ENCODE results near the gene C21orf58.
"Not testable (repeated sequence)": the region's sequence is repeated elsewhere in the genome, so short reads cannot be mapped to it uniquely, and the experiment has no call there.

Gene C21orf58

DNA sequence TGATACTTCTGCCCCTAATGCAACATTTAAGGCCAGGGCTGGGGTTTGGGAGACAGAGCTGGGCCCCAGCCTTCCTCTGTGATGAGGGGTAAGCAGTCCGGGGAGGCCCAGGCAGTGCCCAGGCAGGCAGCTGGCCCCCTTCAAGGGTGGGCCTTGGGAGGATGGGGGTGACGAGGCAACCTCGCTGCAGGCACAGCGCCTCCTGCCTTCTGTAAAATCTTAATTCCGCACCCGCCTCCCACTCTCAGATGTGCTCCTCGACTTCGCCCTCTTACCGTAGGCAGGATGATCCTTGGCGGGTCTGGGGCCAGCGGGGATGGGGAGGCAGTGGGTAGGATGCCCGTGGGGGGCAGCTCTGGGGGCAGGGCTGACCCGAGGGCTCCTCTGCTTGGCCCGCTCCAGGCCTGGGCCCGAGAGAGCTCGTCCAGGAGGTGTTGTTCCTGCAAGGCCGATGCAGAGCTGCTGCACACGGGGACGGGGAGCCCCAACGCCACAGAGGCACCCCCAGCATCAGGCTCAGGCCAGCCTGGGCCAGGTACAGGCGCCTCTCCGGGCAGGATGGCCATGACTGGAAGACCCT, 9.1 kb downstream of the C21orf58 start:
- DNase-seq (ENCODE audit: low spot score), result no peak
- TF ChIP-seq, protein P1, sequence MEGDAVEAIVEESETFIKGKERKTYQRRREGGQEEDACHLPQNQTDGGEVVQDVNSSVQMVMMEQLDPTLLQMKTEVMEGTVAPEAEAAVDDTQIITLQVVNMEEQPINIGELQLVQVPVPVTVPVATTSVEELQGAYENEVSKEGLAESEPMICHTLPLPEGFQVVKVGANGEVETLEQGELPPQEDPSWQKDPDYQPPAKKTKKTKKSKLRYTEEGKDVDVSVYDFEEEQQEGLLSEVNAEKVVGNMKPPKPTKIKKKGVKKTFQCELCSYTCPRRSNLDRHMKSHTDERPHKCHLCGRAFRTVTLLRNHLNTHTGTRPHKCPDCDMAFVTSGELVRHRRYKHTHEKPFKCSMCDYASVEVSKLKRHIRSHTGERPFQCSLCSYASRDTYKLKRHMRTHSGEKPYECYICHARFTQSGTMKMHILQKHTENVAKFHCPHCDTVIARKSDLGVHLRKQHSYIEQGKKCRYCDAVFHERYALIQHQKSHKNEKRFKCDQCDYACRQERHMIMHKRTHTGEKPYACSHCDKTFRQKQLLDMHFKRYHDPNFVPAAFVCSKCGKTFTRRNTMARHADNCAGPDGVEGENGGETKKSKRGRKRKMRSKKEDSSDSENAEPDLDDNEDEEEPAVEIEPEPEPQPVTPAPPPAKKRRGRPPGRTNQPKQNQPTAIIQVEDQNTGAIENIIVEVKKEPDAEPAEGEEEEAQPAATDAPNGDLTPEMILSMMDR (IDR thresholded peaks at IDR 0.05; ENCODE audit: extremely low read depth, missing control alignments), result no peak

- TF ChIP-seq, protein P1 (IDR thresholded peaks at IDR 0.05; ENCODE audit: extremely low read depth, missing control alignments), result no peak
- DNase-seq (ENCODE audit: low spot score), result no peak
Observed at GRCh38 chr21:46312949-46313348, 10.7 kb downstream of the C21orf58 start.

- DNase-seq (ENCODE audit: low spot score), result no peak
- TF ChIP-seq, protein P1 (IDR thresholded peaks at IDR 0.05; ENCODE audit: extremely low read depth, missing control alignments), result no peak
Observed at GRCh38 chr21:46311568-46311967, 12.1 kb downstream of the C21orf58 start.

DNA sequence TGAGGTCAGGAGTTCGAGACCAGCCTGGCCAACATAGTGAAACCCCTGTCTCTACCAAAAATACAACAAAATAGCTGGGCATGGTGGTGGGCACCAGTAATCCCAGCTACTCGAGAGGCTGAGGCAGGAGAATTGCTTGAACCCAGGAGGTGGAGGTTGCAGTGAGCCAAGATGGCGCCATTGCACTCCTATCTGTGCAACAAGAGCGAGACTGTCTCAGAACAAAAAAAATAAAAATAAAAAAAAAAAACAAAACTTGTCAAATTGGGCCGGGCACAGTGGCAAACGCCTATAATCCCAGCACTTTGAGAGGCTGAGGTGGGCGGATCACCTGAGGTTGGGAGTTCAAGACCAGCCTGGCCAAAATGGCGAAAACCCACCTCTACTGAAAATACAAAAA, 13.4 kb downstream of the C21orf58 start:
- DNase-seq (ENCODE audit: low spot score), result not testable (repeated sequence)

DNA sequence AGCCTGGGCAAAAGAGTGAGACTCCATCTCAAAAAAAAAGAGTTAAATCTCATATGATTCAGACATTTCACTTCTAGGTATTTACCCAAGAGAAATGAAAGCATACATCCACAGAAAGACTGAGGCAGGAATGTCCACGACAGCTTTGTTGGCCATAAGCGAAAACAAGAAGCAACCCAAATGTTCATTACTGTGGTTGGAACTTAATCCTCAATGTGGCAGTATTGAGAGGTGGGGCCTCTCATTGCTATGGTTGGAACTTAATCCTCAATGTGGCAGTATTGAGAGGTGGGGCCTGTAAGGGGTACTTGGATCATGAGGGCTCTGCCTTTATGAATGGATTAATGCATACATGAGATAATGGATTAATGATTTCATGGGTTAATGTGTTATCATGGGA, 15.2 kb downstream of the C21orf58 start:
- TF ChIP-seq, protein P1 (IDR thresholded peaks at IDR 0.05; ENCODE audit: extremely low read depth, missing control alignments), result no peak
- no peak for DNase-seq (ENCODE audit: low spot score)

GRCh38 chr21:46307625-46308024, 16.0 kb downstream of the C21orf58 start:
- TF ChIP-seq, protein P1 (IDR thresholded peaks at IDR 0.05; ENCODE audit: extremely low read depth, missing control alignments), result no peak
- no peak for DNase-seq (ENCODE audit: low spot score)

DNA sequence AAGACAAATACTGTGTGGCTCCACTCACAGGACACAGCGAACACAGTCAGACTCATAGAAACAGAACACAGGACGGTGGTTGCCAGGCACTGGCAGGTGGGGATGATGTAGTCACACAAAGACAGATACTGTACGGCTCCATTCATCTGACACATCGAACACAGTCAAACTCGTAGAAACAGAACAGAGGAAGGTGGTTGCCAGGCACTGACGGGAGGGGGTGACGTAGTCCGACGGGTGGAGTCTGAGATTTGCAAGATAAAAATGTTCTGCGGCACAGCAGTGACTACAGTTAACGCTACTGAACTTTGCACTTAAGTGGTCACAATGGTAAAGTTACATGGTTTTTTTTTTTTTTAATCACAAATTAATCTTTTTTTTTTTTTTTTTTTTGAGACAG, 18.7 kb downstream of the C21orf58 start:
- no peak for DNase-seq (ENCODE audit: low spot score)

DNA sequence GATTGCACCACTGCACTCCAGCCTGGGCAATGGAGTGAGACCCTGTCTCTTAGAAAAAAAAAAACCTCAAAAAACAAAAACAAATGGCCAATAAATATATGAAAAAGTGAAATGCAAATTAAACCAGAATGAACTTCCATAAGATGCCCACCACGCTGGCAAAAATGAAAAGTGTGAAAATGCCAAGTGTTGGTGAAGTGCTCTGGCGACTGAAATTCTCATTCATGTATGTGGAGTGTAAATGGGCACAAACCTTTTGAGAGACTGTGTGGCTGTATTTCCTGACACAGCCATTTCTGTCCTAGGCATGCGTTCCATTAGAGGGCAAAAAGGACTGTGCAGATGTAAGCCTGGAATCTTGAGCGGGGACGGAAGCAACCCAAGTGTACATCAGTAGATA, 19.2 kb downstream of the C21orf58 start:
- no peak for DNase-seq (ENCODE audit: low spot score)
- TF ChIP-seq, protein P1 (IDR thresholded peaks at IDR 0.05; ENCODE audit: extremely low read depth, missing control alignments), result no peak

More for the DNA sequence above, 18.7 kb downstream of the C21orf58 start:
- TF ChIP-seq, protein P1 (IDR thresholded peaks at IDR 0.05; ENCODE audit: extremely low read depth, missing control alignments), result no peak
